ENCODE measurements around the gene C11orf65. TPM values are rescaled to one million over a fixed set of nuclear protein-coding genes. Genes with fewer than 3 reads are reported as not detected.

C11orf65 gene
- total and polyA plus RNA-seq, 4 donors = 0.33 to 3.3 (median 0.49) TPM

GRCh38 chr11:108333403-108333899 lies 133.9 kb downstream of the C11orf65 start:
- no peak for TF ChIP-seq CTCF (IDR thresholded peaks at IDR 0.05; ENCODE audit: control extremely low read depth, extremely low read depth)
- ATAC-seq (ENCODE audit: insufficient read depth, low FRiP score) = no peak

More at GRCh38 chr11:108333403-108333899, 133.9 kb downstream of the C11orf65 start:
- H3K9ac ChIP-seq (ENCODE audit: insufficient read depth in 1 of 2, low read length in 2 of 2) = no peak overlapping the region
- peaks cover 8 to 34% (median 24%) of the 10 kb centered on the region in 4 donors for H3K36me3 ChIP-seq (ENCODE audit: control insufficient read depth in 4 of 4, insufficient read depth in 4 of 4, low read length in 4 of 4)
- WGBS, 2 donors = 91 to 93% methylated on average over 2 of the region's 2 CpGs
- no peaks in the 10 kb centered on the region for H3K4me1 ChIP-seq (ENCODE audit: control insufficient read depth in 5 of 5, insufficient read depth in 5 of 5, low read length in 5 of 5)
- no peaks in the 10 kb centered on the region for H3K27me3 ChIP-seq (ENCODE audit: control insufficient read depth in 3 of 3, insufficient read depth in 3 of 3, low read length in 2 of 3)
- no peak for DNase-seq
- no peak overlapping the region for H3K27ac ChIP-seq (ENCODE audit: low read depth in 1 of 2, low read length in 1 of 2)
- no peaks in the 10 kb centered on the region for H3K9me3 ChIP-seq (ENCODE audit: control insufficient read depth in 4 of 4, insufficient read depth in 3 of 4, low read length in 3 of 4)
- no peak overlapping the region for H3K4me3 ChIP-seq

Other genes with a start within 250 kb of the C11orf65 start
- gene NPAT, start 244.9 kb downstream of the C11orf65 start, total RNA-seq = 10 to 100 TPM; 10.9 to 26.2 TPM
- 1 to 10 TPM; 2.4 to 4.1 TPM for gene NPAT, start 244.9 kb downstream of the C11orf65 start, polyA plus RNA-seq
- 100 to 1,000 TPM in 1 of 2 donors, 10 to 100 TPM in 1; 42.7 to 165 TPM for gene ATM, start 244.5 kb downstream of the C11orf65 start, total RNA-seq
- 10 to 100 TPM; 14.9 to 17.0 TPM for gene ATM, start 244.5 kb downstream of the C11orf65 start, polyA plus RNA-seq
- gene POGLUT3, start 30.9 kb upstream of the C11orf65 start, total RNA-seq = 10 to 100 TPM; 27.8 to 31.8 TPM
- gene POGLUT3, start 30.9 kb upstream of the C11orf65 start, polyA plus RNA-seq = 10 to 100 TPM in 1 of 2 donors, 1 to 10 TPM in 1; 9.9 to 10.3 TPM
- 10 to 100 TPM; 25.2 to 28.8 TPM for gene EXPH5, start 126.2 kb upstream of the C11orf65 start, total RNA-seq
- gene EXPH5, start 126.2 kb upstream of the C11orf65 start, polyA plus RNA-seq = 1 to 10 TPM; 1.1 to 5.2 TPM
- gene DDX10, start 197.5 kb upstream of the C11orf65 start, total RNA-seq = 10 to 100 TPM; 21.7 to 30.5 TPM
- 10 to 100 TPM; 13.9 to 16.0 TPM for gene DDX10, start 197.5 kb upstream of the C11orf65 start, polyA plus RNA-seq

Measured in lung (tissue), 12 donors.